OCI-LY3 (cell line): ENCODE results near the gene ELP4.

ENCODE experiments used
- EZH2phosphoT487 ChIP-seq: fragments of 200-600 bp; shearing (Covaris generic); IDR thresholded peaks from 2 replicates; pipeline ENCODE4 v1.6.1; 2018; ENCODE audit warnings: antibody characterized with exemption, mixed run types, low read depth
- TF ChIP-seq, protein P1 (sequence below): fragments of 200-600, 300-600 bp; sonication (generic); IDR thresholded peaks from 2 replicates; pipeline ENCODE4 v1.5.1; 2014; ENCODE audit warnings: antibody characterized with exemption, low read length, low read depth

DNA sequence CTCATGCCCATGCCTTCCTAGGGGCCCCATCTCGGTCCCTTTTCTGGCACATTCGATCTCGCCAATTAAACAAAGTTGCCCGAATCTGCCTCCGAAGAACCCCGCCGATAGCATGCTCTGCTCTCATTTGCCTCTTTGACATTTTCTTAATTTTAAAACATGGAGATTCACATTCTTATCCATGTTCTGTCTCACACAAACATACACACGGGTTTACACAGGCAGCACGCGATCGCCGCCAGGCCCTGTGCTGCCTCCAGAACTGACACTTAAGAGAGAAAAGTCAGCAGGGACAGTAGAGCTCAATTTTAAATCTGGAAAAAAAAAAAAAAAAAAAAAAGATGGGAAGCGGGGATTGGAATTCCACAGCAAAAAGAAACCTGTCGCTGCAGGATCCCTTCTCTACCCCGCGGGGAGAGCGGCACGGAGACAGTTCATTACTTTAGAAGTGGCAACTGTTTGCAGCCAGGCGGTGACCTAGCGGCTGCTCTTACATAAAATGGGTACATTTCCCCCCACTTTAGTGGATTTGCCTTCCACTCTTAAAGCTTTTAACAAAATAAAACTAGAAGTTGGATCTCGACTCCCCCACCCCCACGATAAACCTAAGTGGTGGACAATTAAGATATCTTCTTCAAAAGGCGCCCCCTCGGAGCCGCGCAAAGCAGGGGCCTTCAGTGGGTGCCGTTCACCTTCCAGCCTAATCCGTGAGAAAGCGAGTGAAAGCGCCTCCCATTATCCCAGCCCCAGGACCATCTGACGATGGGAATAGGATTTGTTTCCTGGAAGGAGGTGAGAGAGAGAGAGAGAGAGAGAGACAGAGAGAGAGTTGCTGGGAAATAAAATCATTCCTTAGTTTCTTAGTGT lies 287.9 kb downstream of the ELP4 start:
- TF ChIP-seq, protein P1, sequence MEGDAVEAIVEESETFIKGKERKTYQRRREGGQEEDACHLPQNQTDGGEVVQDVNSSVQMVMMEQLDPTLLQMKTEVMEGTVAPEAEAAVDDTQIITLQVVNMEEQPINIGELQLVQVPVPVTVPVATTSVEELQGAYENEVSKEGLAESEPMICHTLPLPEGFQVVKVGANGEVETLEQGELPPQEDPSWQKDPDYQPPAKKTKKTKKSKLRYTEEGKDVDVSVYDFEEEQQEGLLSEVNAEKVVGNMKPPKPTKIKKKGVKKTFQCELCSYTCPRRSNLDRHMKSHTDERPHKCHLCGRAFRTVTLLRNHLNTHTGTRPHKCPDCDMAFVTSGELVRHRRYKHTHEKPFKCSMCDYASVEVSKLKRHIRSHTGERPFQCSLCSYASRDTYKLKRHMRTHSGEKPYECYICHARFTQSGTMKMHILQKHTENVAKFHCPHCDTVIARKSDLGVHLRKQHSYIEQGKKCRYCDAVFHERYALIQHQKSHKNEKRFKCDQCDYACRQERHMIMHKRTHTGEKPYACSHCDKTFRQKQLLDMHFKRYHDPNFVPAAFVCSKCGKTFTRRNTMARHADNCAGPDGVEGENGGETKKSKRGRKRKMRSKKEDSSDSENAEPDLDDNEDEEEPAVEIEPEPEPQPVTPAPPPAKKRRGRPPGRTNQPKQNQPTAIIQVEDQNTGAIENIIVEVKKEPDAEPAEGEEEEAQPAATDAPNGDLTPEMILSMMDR = no peak
- TF ChIP-seq EZH2phosphoT487 = no peak
